Activated naive CD8-positive, alpha-beta T cell treated with anti-CD3 and anti-CD28 coated beads for 36 hours (primary cell): ENCODE measurements around the gene ATP1A1. TPM values are rescaled to one million over a fixed set of nuclear protein-coding genes. Genes with fewer than 3 reads are reported as not detected.

ENCODE experiments used
- DNase-seq: peaks from one replicate; pipeline ENCODE4 v3.0.0; 2021
- H3K27ac Mint-ChIP-seq: one replicate; pipeline ENCODE4 v1.8.0; 2022; ENCODE audit warnings: mild to moderate bottlenecking, moderate library complexity, mixed read lengths
- H3K27me3 Mint-ChIP-seq: one replicate; pipeline ENCODE4 v1.8.0; 2022; ENCODE audit warnings: mild to moderate bottlenecking, mixed read lengths
- H3K36me3 Mint-ChIP-seq: one replicate; pipeline ENCODE4 v1.8.0; 2021; ENCODE audit warnings: mild to moderate bottlenecking, mixed read lengths
- H3K4me1 Mint-ChIP-seq: one replicate; pipeline ENCODE4 v1.8.0; 2021; ENCODE audit warnings: mixed read lengths
- H3K4me3 Mint-ChIP-seq: one replicate; pipeline ENCODE4 v1.8.0; 2022; ENCODE audit warnings: mild to moderate bottlenecking, moderate library complexity, mixed read lengths
- H3K9me3 Mint-ChIP-seq: one replicate; pipeline ENCODE4 v1.8.0; 2022; ENCODE audit warnings: mixed read lengths
- total RNA-seq, 2 experiments: library from RNA; stranded (reverse); gene quantifications; one replicate each; pipeline ENCODE4 v1.2.3, GENCODE V29; 2021

Gene ATP1A1
- total RNA-seq, 2 experiments from 2014 or later, result 234 to 243 TPM

- H3K4me3 Mint-ChIP-seq, result no peak overlapping the region
- no peak for DNase-seq
- no peaks in the 10 kb centered on the region for H3K27me3 Mint-ChIP-seq
- H3K36me3 Mint-ChIP-seq, result no peaks in the 10 kb centered on the region
- peaks cover 21% of the 10 kb centered on the region for H3K4me1 Mint-ChIP-seq
- no peaks in the 10 kb centered on the region for H3K9me3 Mint-ChIP-seq
- H3K27ac Mint-ChIP-seq, result no peak overlapping the region
Observed at GRCh38 chr1:116356067-116356466, 17.0 kb upstream of the ATP1A1 start.

- no peak for DNase-seq
- peaks cover 21% of the 10 kb centered on the region for H3K4me1 Mint-ChIP-seq
- H3K9me3 Mint-ChIP-seq, result no peaks in the 10 kb centered on the region
- H3K27me3 Mint-ChIP-seq, result no peaks in the 10 kb centered on the region
- H3K27ac Mint-ChIP-seq, result no peak overlapping the region
- H3K4me3 Mint-ChIP-seq, result no peak overlapping the region
- H3K36me3 Mint-ChIP-seq, result no peaks in the 10 kb centered on the region
Observed at GRCh38 chr1:116356673-116357072, 16.4 kb upstream of the ATP1A1 start.

- no peak overlapping the region for H3K4me3 Mint-ChIP-seq
- no peaks in the 10 kb centered on the region for H3K27me3 Mint-ChIP-seq
- no peak overlapping the region for H3K27ac Mint-ChIP-seq
- peaks cover 16% of the 10 kb centered on the region for H3K4me1 Mint-ChIP-seq
- no peak for DNase-seq
- no peaks in the 10 kb centered on the region for H3K36me3 Mint-ChIP-seq
- no peaks in the 10 kb centered on the region for H3K9me3 Mint-ChIP-seq
Observed at GRCh38 chr1:116357487-116357886, 15.6 kb upstream of the ATP1A1 start.

GRCh38 chr1:116359060-116359830 lies 13.8 kb upstream of the ATP1A1 start:
- no peaks in the 10 kb centered on the region for H3K36me3 Mint-ChIP-seq
- H3K27me3 Mint-ChIP-seq, result no peaks in the 10 kb centered on the region
- no peaks in the 10 kb centered on the region for H3K9me3 Mint-ChIP-seq
- no peak overlapping the region for H3K4me3 Mint-ChIP-seq
- DNase-seq, result no peak
- no peak overlapping the region for H3K27ac Mint-ChIP-seq
- peaks cover 14% of the 10 kb centered on the region for H3K4me1 Mint-ChIP-seq

- H3K4me1 Mint-ChIP-seq, result peaks cover 14% of the 10 kb centered on the region
Observed at GRCh38 chr1:116359871-116360270, 13.2 kb upstream of the ATP1A1 start.

GRCh38 chr1:116360429-116361173 lies 12.4 kb upstream of the ATP1A1 start:
- H3K9me3 Mint-ChIP-seq, result no peaks in the 10 kb centered on the region
- H3K27ac Mint-ChIP-seq, result no peak overlapping the region
- DNase-seq, result no peak
- no peaks in the 10 kb centered on the region for H3K36me3 Mint-ChIP-seq
- no peaks in the 10 kb centered on the region for H3K27me3 Mint-ChIP-seq
- H3K4me1 Mint-ChIP-seq, result peaks cover 14% of the 10 kb centered on the region
- no peak overlapping the region for H3K4me3 Mint-ChIP-seq

More at GRCh38 chr1:116359871-116360270, 13.2 kb upstream of the ATP1A1 start:
- no peaks in the 10 kb centered on the region for H3K36me3 Mint-ChIP-seq
- no peaks in the 10 kb centered on the region for H3K9me3 Mint-ChIP-seq
- no peaks in the 10 kb centered on the region for H3K27me3 Mint-ChIP-seq
- no peak for DNase-seq
- H3K4me3 Mint-ChIP-seq, result no peak overlapping the region
- H3K27ac Mint-ChIP-seq, result peak overlapping the region; percentile 3

- H3K27ac Mint-ChIP-seq, result no peak overlapping the region
- peaks cover 10% of the 10 kb centered on the region for H3K4me1 Mint-ChIP-seq
Observed at GRCh38 chr1:116361648-116362047, 11.4 kb upstream of the ATP1A1 start.

GRCh38 chr1:116362050-116362449 lies 11.0 kb upstream of the ATP1A1 start:
- Mint-ChIP-seq H3K27ac (no peak overlapping the region), H3K36me3 (no peaks in the 10 kb centered on the region), H3K4me1 (peaks cover 6% of the 10 kb centered on the region), H3K9me3 (no peaks in the 10 kb centered on the region), H3K4me3 (no peak overlapping the region), H3K27me3 (no peaks in the 10 kb centered on the region)
- DNase-seq, result no peak

More at GRCh38 chr1:116361648-116362047, 11.4 kb upstream of the ATP1A1 start:
- no peak for DNase-seq
- H3K4me3 Mint-ChIP-seq, result no peak overlapping the region
- H3K9me3 Mint-ChIP-seq, result no peaks in the 10 kb centered on the region
- H3K36me3 Mint-ChIP-seq, result no peaks in the 10 kb centered on the region
- H3K27me3 Mint-ChIP-seq, result no peaks in the 10 kb centered on the region

- H3K27me3 Mint-ChIP-seq, result no peaks in the 10 kb centered on the region
- no peak overlapping the region for H3K4me3 Mint-ChIP-seq
- no peak overlapping the region for H3K27ac Mint-ChIP-seq
- no peaks in the 10 kb centered on the region for H3K9me3 Mint-ChIP-seq
- DNase-seq, result no peak
- no peaks in the 10 kb centered on the region for H3K36me3 Mint-ChIP-seq
- peaks cover 3% of the 10 kb centered on the region for H3K4me1 Mint-ChIP-seq
Observed at GRCh38 chr1:116365353-116365780, 7.7 kb upstream of the ATP1A1 start.

- Mint-ChIP-seq H3K27me3 (no peaks in the 10 kb centered on the region), H3K36me3 (no peaks in the 10 kb centered on the region), H3K4me3 (no peak overlapping the region), H3K9me3 (no peaks in the 10 kb centered on the region), H3K4me1 (peaks cover 3% of the 10 kb centered on the region), H3K27ac (no peak overlapping the region)
- DNase-seq, result no peak
Observed at GRCh38 chr1:116365857-116366256, 7.2 kb upstream of the ATP1A1 start.

- peaks cover 6% of the 10 kb centered on the region for H3K4me1 Mint-ChIP-seq
- H3K27ac Mint-ChIP-seq, result no peak overlapping the region
- H3K27me3 Mint-ChIP-seq, result no peaks in the 10 kb centered on the region
- H3K9me3 Mint-ChIP-seq, result no peaks in the 10 kb centered on the region
- no peak for DNase-seq
- no peaks in the 10 kb centered on the region for H3K36me3 Mint-ChIP-seq
- H3K4me3 Mint-ChIP-seq, result no peak overlapping the region
Observed at GRCh38 chr1:116367256-116367945, 5.6 kb upstream of the ATP1A1 start.

- Mint-ChIP-seq H3K4me3 (no peak overlapping the region), H3K4me1 (peaks cover 7% of the 10 kb centered on the region)
Observed at GRCh38 chr1:116368241-116368640, 4.8 kb upstream of the ATP1A1 start.

GRCh38 chr1:116370181-116370580 lies 2.9 kb upstream of the ATP1A1 start:
- Mint-ChIP-seq H3K9me3 (no peaks in the 10 kb centered on the region), H3K4me3 (no peak overlapping the region), H3K36me3 (peaks cover 12% of the 10 kb centered on the region), H3K4me1 (peaks cover 9% of the 10 kb centered on the region), H3K27ac (no peak overlapping the region), H3K27me3 (no peaks in the 10 kb centered on the region)
- no peak for DNase-seq

More at GRCh38 chr1:116368241-116368640, 4.8 kb upstream of the ATP1A1 start:
- Mint-ChIP-seq H3K27me3 (no peaks in the 10 kb centered on the region), H3K27ac (no peak overlapping the region), H3K36me3 (no peaks in the 10 kb centered on the region), H3K9me3 (no peaks in the 10 kb centered on the region)
- no peak for DNase-seq

- Mint-ChIP-seq H3K27ac (no peak overlapping the region), H3K9me3 (no peaks in the 10 kb centered on the region), H3K4me3 (no peak overlapping the region), H3K4me1 (peaks cover 25% of the 10 kb centered on the region), H3K36me3 (peaks cover 15% of the 10 kb centered on the region), H3K27me3 (no peaks in the 10 kb centered on the region)
- no peak for DNase-seq
Observed at GRCh38 chr1:116371752-116372151, 1.3 kb upstream of the ATP1A1 start.

GRCh38 chr1:116372191-116372590 lies 853 bp upstream of the ATP1A1 start:
- no peaks in the 10 kb centered on the region for H3K27me3 Mint-ChIP-seq
- peak overlapping the region; percentile 71 for H3K4me3 Mint-ChIP-seq
- DNase-seq, result no peak
- H3K9me3 Mint-ChIP-seq, result no peaks in the 10 kb centered on the region
- peaks cover 15% of the 10 kb centered on the region for H3K36me3 Mint-ChIP-seq
- H3K27ac Mint-ChIP-seq, result no peak overlapping the region
- H3K4me1 Mint-ChIP-seq, result peaks cover 28% of the 10 kb centered on the region
